ENCODE data around the gene UMPS. TPM values are rescaled to one million over a fixed set of nuclear protein-coding genes. Genes with fewer than 3 reads are reported as not detected.
"Not testable (repeated sequence)": the region's sequence is repeated elsewhere in the genome, so short reads cannot be mapped to it uniquely, and the experiment has no call there.

UMPS gene
- polyA plus RNA-seq, 1 donor (not counting 4 experiments of a cell fraction or from before 2014, with no cell fraction given): 53.7 TPM

DNA sequence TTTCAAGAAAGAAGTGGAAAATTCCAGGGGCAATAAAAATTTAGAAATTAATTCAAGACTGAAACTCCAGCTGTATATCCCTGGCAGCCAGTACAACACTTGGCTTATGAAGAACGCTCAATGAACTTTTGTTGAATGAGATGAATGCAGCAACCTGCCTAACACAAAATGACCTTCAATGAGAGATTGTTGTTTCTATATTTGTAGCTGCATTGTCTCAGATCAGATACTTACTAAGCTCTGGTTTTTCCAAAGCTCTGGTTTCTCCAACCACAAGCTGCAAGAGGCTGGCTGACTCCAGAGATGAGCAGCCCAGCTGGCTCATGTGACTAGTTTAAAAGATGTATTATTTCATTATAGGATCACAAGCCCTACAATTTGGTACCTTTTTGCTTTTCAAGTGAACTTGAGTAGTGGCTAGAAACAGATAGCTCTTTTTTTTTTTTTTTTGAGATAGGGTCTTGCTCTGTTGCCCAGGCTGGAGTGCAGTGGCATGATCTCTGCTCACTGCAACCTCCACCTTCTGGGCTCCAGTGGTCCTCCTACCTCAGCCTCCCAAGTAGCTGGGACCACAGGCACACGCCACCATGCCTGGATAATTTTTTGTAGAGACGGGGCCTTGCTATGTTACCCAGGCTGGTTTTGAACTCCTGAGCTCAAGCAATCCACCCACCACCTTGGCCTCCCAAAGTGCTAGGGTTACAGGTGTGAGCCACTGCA lies 57.4 kb downstream of the UMPS start:
- Histone ChIP-seq H3K36me3 (ENCODE audit: control insufficient read depth in 2 of 2, extremely low read depth in 1 of 2, insufficient read depth in 2 of 2, low read length in 2 of 2) (peaks cover 7 to 10% of the 10 kb centered on the region in 2 experiments), H4K20me1 (ENCODE audit: control insufficient read depth, extremely low read depth, insufficient read depth, low read length) (peaks cover 4% of the 10 kb centered on the region), H3K9ac (ENCODE audit: control insufficient read depth, extremely low read depth, insufficient read depth, low read length) (no peak overlapping the region), H3K27me3 (ENCODE audit: control insufficient read depth, extremely low read depth, insufficient read depth, low read length) (no peaks in the 10 kb centered on the region), H3K4me3 (ENCODE audit: control insufficient read depth in 2 of 3, extremely low read depth in 1 of 3, insufficient read depth in 2 of 3, low read depth in 1 of 3, low read length in 3 of 3) (no peak overlapping the region), H3K9me1 (ENCODE audit: control insufficient read depth, extremely low read depth, insufficient read depth, low read length) (no peaks in the 10 kb centered on the region), H3K9me3 (ENCODE audit: control insufficient read depth, low read depth, low read length) (no peaks in the 10 kb centered on the region), H3K4me2 (ENCODE audit: control insufficient read depth, extremely low read depth, insufficient read depth, low read depth, low read length) (no peak overlapping the region), H3K4me1 (ENCODE audit: control insufficient read depth, extremely low read depth, insufficient read depth, low read length) (peaks cover 23% of the 10 kb centered on the region), H3K27ac (ENCODE audit: control insufficient read depth, insufficient read depth, low read length) (no peak overlapping the region), H2AFZ (ENCODE audit: control insufficient read depth, low read length) (no peak overlapping the region), H3K79me2 (ENCODE audit: control insufficient read depth, insufficient read depth, low read length) (peaks cover 11% of the 10 kb centered on the region)
- FAIRE-seq: no peak
- dilution Hi-C loops (cut with MboI; ENCODE audit: extremely low pct_ligation_motif_present, low sequenced_read_pairs): no loop called here
- no peak for DNase-seq (ENCODE audit: low read depth, low spot score)
- no peak for TF ChIP-seq EZH2 (IDR thresholded peaks at IDR 0.05; ENCODE audit: low read length)
- TF ChIP-seq, protein P1, sequence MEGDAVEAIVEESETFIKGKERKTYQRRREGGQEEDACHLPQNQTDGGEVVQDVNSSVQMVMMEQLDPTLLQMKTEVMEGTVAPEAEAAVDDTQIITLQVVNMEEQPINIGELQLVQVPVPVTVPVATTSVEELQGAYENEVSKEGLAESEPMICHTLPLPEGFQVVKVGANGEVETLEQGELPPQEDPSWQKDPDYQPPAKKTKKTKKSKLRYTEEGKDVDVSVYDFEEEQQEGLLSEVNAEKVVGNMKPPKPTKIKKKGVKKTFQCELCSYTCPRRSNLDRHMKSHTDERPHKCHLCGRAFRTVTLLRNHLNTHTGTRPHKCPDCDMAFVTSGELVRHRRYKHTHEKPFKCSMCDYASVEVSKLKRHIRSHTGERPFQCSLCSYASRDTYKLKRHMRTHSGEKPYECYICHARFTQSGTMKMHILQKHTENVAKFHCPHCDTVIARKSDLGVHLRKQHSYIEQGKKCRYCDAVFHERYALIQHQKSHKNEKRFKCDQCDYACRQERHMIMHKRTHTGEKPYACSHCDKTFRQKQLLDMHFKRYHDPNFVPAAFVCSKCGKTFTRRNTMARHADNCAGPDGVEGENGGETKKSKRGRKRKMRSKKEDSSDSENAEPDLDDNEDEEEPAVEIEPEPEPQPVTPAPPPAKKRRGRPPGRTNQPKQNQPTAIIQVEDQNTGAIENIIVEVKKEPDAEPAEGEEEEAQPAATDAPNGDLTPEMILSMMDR (optimal IDR thresholded peaks at IDR 0.05 in 1 of 3, IDR thresholded peaks at IDR 0.05 in 1 of 3, conservative IDR thresholded peaks at IDR 0.05 in 1 of 3; ENCODE audit: extremely low read depth in 1 of 3, insufficient read depth in 2 of 3, low read length in 3 of 3): no peak

DNA sequence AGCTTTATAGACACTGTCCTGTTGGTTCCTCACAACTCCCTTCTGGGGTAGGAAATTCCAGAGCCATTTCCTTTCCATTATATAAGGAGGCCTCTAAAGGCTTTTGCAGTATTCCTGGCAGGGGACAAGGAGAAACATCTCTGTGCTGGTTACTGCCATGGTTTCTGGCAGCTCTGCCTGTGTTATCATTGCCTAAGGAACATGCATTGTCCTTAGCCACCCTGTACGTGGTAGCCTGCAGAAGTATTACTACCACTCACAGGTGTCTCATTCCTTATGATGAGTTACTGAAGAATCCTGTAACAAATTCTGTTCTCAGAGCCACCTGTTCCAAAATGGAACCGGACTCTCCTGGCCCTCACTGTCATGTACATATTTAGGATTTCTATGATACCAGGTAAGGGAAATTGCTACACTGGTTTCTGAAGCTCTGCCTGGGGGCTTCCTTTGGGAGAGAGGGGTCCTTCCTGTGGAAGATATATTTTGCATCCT lies 58.0 kb downstream of the UMPS start:
- FAIRE-seq (no peak), DNase-seq (ENCODE audit: low read depth, low spot score) (no peak)
- no peaks in the 10 kb centered on the region for H3K9me3 ChIP-seq (ENCODE audit: control insufficient read depth, low read depth, low read length)
- peaks cover 11% of the 10 kb centered on the region for H3K79me2 ChIP-seq (ENCODE audit: control insufficient read depth, insufficient read depth, low read length)
- H3K9me1 ChIP-seq (ENCODE audit: control insufficient read depth, extremely low read depth, insufficient read depth, low read length): no peaks in the 10 kb centered on the region
- dilution Hi-C loops (cut with MboI; ENCODE audit: extremely low pct_ligation_motif_present, low sequenced_read_pairs): no loop called here
- H3K4me2 ChIP-seq (ENCODE audit: control insufficient read depth, extremely low read depth, insufficient read depth, low read depth, low read length): no peak overlapping the region
- H4K20me1 ChIP-seq (ENCODE audit: control insufficient read depth, extremely low read depth, insufficient read depth, low read length): peaks cover 4% of the 10 kb centered on the region
- no peaks in the 10 kb centered on the region for H3K27me3 ChIP-seq (ENCODE audit: control insufficient read depth, extremely low read depth, insufficient read depth, low read length)
- H3K9ac ChIP-seq (ENCODE audit: control insufficient read depth, extremely low read depth, insufficient read depth, low read length): no peak overlapping the region
- no peak overlapping the region for H3K4me3 ChIP-seq (ENCODE audit: control insufficient read depth in 2 of 3, extremely low read depth in 1 of 3, insufficient read depth in 2 of 3, low read depth in 1 of 3, low read length in 3 of 3)
- peaks cover 6 to 10% of the 10 kb centered on the region in 2 experiments for H3K36me3 ChIP-seq (ENCODE audit: control insufficient read depth in 2 of 2, extremely low read depth in 1 of 2, insufficient read depth in 2 of 2, low read length in 2 of 2)
- H3K4me1 ChIP-seq (ENCODE audit: control insufficient read depth, extremely low read depth, insufficient read depth, low read length): peaks cover 29% of the 10 kb centered on the region
- H2AFZ ChIP-seq (ENCODE audit: control insufficient read depth, low read length): no peak overlapping the region
- no peak overlapping the region for H3K27ac ChIP-seq (ENCODE audit: control insufficient read depth, insufficient read depth, low read length)
- TF ChIP-seq EZH2 (IDR thresholded peaks at IDR 0.05; ENCODE audit: low read length): no peak
- TF ChIP-seq, protein P1 (optimal IDR thresholded peaks at IDR 0.05 in 1 of 3, IDR thresholded peaks at IDR 0.05 in 1 of 3, conservative IDR thresholded peaks at IDR 0.05 in 1 of 3; ENCODE audit: extremely low read depth in 1 of 3, insufficient read depth in 2 of 3, low read length in 3 of 3): no peak

DNA sequence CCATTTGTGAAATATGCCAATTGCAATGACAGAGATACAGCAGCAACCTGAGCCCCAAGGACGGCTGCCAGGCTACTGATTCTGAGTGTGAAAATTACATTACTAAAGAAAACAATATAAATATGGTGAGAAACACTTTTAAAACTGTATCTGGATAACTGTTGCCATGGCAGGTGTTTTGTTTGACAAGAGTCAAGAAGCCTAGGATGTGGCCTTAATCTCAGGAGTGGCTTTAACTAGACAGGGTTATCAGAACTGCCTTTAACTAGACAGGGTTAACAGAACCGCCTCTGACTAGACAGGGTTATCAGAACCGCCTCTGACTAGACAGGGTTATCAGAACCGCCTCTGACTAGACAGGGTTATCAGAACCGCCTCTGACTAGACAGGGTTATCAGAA lies 58.9 kb downstream of the UMPS start:
- not testable (repeated sequence) for H3K27me3 ChIP-seq (ENCODE audit: control insufficient read depth, extremely low read depth, insufficient read depth, low read length); FAIRE-seq
- peaks cover 37% of the 10 kb centered on the region for H3K4me1 ChIP-seq (ENCODE audit: control insufficient read depth, extremely low read depth, insufficient read depth, low read length)

More for the DNA sequence above, 58.9 kb downstream of the UMPS start:
- dilution Hi-C loops (cut with MboI; ENCODE audit: extremely low pct_ligation_motif_present, low sequenced_read_pairs); H3K4me2 ChIP-seq (ENCODE audit: control insufficient read depth, extremely low read depth, insufficient read depth, low read depth, low read length); H3K9ac ChIP-seq (ENCODE audit: control insufficient read depth, extremely low read depth, insufficient read depth, low read length); H3K9me3 ChIP-seq (ENCODE audit: control insufficient read depth, low read depth, low read length); H4K20me1 ChIP-seq (ENCODE audit: control insufficient read depth, extremely low read depth, insufficient read depth, low read length); H3K9me1 ChIP-seq (ENCODE audit: control insufficient read depth, extremely low read depth, insufficient read depth, low read length); H2AFZ ChIP-seq (ENCODE audit: control insufficient read depth, low read length); H3K4me3 ChIP-seq (ENCODE audit: control insufficient read depth in 2 of 3, extremely low read depth in 1 of 3, insufficient read depth in 2 of 3, low read depth in 1 of 3, low read length in 3 of 3); H3K27ac ChIP-seq (ENCODE audit: control insufficient read depth, insufficient read depth, low read length); DNase-seq (ENCODE audit: low read depth, low spot score): not testable (repeated sequence)
- peaks cover 11% of the 10 kb centered on the region for H3K79me2 ChIP-seq (ENCODE audit: control insufficient read depth, insufficient read depth, low read length)
- peaks cover 5 to 13% of the 10 kb centered on the region in 2 experiments for H3K36me3 ChIP-seq (ENCODE audit: control insufficient read depth in 2 of 2, extremely low read depth in 1 of 2, insufficient read depth in 2 of 2, low read length in 2 of 2)
